ENCODE data around the gene MACROD2. TPM values are rescaled to one million over a fixed set of nuclear protein-coding genes. Genes with fewer than 3 reads are reported as not detected.

Gene MACROD2
- total RNA-seq, 1 experiment from 2014 or later, result 0.12 TPM

DNA sequence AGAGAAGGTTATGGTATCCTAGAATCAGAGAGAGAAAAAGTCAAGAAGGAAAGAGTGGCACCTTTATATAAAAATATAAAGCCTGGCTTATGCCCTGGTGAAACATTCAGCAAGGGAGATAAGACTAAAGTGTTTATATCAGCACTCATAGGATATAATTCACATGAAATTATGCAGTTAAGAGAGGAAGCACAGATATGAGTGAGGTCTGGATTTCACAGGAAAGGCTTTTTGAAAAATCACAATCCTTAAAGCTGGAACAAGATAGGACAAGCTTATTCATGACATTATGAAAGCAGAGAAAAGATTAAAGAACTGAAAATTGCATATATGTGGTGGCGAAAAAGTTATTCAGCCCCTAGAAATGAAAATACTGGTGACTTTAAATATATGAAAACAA is 523.3 kb downstream of the MACROD2 start:
- DNase-seq, result peak in 1 of 2 experiments; percentile 27
- Histone ChIP-seq H3K4me3 (no peak overlapping the region), H3K27ac (peak overlapping the region; percentile 86), H3K9me3 (replicated peaks) (no peaks in the 10 kb centered on the region), H3K27me3 (no peaks in the 10 kb centered on the region), H3K36me3 (no peaks in the 10 kb centered on the region), H3K4me1 (peaks cover 20% of the 10 kb centered on the region)

DNA sequence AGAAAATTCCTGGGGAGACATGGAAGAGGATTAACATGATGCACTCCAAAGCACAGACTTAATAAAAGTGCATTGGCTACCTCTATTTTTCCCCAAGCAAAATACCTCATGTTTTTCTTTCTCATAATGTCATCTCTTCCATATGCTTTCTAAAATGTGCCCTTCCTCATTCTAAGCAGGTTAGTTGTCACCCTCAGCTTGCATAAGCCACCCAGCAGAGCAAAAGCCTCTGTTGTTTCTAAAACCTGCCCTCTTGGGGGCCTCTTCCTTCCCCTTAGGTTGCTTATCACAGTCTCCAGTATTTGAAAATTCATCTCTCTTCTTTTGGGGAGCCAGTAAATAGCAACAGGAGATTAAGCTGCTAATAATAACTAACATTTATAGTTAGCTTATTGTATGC is 525.7 kb downstream of the MACROD2 start:
- H3K4me1 ChIP-seq, result peaks cover 20% of the 10 kb centered on the region

DNA sequence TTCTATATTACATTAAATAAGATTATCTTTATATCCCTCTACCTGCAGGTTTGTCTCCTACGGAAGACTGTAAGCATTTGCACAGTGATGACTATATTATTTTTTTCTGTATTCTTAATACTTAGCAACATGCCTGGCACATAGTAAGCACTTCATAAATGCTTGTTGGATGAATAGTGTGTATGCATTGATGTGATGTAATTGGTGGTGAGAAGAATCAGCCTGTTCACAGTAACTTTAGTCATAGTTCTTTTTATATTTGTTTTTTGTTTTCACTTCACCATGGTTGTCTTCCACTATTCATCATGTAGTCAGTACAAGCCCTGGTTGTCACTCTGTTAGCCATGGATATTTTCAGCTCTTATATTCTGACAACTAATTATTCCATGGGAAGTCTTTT is 526.1 kb downstream of the MACROD2 start:
- no peaks in the 10 kb centered on the region for H3K27me3 ChIP-seq
- no peak overlapping the region for H3K4me3 ChIP-seq
- no peak for DNase-seq

More for the DNA sequence above, 525.7 kb downstream of the MACROD2 start:
- Histone ChIP-seq H3K27ac (no peak overlapping the region), H3K27me3 (no peaks in the 10 kb centered on the region), H3K4me3 (no peak overlapping the region), H3K9me3 (replicated peaks) (no peaks in the 10 kb centered on the region), H3K36me3 (no peaks in the 10 kb centered on the region)
- DNase-seq, result no peak

DNA sequence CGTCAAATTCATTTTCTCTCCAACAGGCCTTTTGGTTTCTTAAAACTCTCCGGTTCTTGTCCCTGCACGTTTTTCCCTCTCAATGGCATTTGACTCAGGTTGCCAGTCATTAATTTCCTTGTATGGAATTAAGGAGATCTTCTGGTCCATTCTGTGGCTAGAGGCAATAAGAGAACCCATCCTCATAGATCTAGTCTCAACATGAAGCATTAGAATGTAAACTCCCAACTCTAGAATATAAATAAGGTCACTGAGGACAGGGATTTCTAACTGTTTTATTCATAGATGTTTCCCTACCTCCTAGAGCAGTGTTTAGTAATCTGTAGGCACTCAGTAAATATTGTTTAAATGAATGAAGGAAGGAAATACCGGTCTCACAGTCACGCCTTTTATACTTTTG is 527.3 kb downstream of the MACROD2 start:
- no peak overlapping the region for H3K4me3 ChIP-seq
- DNase-seq, result no peak
- no peak overlapping the region for H3K27ac ChIP-seq
- no peaks in the 10 kb centered on the region for H3K9me3 ChIP-seq (replicated peaks)
- no peaks in the 10 kb centered on the region for H3K36me3 ChIP-seq
- H3K4me1 ChIP-seq, result peaks cover 20% of the 10 kb centered on the region
- no peaks in the 10 kb centered on the region for H3K27me3 ChIP-seq

More for the DNA sequence above, 526.1 kb downstream of the MACROD2 start:
- Histone ChIP-seq H3K36me3 (no peaks in the 10 kb centered on the region), H3K27ac (no peak overlapping the region), H3K9me3 (replicated peaks) (no peaks in the 10 kb centered on the region), H3K4me1 (peaks cover 20% of the 10 kb centered on the region)

DNA sequence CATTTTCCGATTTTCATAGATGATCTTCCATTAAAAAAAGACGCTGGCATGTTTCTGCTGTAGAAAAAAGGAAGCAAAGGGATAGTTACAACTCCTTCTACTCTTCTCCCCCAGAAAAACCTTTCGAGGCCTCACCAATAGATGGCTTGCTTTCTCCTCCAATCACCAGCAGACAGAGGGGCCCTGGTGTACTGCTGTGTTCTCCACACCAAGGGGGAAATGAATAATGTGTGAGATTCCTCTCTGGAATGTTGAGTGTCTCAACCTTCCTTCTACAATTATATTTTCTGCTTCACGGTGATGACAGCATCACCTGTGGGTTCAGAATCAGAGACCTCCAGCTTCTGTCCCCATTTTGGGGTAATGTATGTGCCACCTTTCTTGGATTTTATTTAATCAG is 527.8 kb downstream of the MACROD2 start:
- H3K27me3 ChIP-seq, result no peaks in the 10 kb centered on the region
- H3K4me1 ChIP-seq, result peaks cover 20% of the 10 kb centered on the region
- H3K4me3 ChIP-seq, result no peak overlapping the region
- no peaks in the 10 kb centered on the region for H3K36me3 ChIP-seq
- no peaks in the 10 kb centered on the region for H3K9me3 ChIP-seq (replicated peaks)
- H3K27ac ChIP-seq, result no peak overlapping the region
- no peak for DNase-seq

DNA sequence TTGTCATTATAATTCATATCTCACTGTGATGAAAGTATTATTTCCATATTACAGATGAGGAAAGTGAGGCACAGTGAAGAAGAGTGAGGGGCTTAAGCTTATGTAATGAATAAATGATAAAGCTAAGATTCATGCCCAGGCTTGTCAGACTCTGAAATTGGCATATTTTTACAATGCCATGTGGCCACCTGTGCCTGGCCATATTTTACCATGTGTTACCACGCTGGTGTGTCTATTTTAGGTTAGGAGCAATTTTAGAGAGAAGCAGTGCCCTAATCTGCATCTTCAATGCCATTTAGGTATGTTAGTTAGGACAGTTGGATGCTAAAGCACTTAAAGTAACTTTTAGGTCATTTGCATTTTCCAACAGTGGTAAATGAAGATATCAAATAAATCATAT is 530.1 kb downstream of the MACROD2 start:
- Histone ChIP-seq H3K36me3 (no peaks in the 10 kb centered on the region), H3K27me3 (no peaks in the 10 kb centered on the region), H3K27ac (no peak overlapping the region), H3K4me3 (no peak overlapping the region), H3K9me3 (replicated peaks) (no peaks in the 10 kb centered on the region), H3K4me1 (no peaks in the 10 kb centered on the region)
- no peak for DNase-seq

DNA sequence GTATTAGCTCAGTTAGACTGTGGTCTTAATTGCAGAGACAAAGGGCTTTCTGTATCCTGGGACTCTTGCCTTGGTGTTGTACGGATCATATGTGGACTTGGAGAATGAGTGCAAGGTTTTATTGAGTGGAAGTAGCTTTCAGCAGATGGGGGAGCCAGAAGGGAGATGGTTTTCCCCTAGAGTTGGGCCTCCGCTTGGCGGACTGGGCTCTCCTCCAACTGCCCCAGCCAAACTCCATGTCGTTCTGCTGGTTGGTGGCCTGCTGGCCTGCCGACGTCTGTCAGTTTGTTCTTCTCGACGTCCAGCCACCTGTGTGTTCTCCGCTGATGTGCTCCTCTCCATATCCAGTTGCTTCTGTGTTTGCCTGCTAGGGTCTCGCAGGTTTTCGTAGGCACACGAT is 531.6 kb downstream of the MACROD2 start:
- Histone ChIP-seq H3K36me3 (no peaks in the 10 kb centered on the region), H3K27me3 (no peaks in the 10 kb centered on the region), H3K9me3 (replicated peaks) (no peaks in the 10 kb centered on the region), H3K4me1 (no peaks in the 10 kb centered on the region), H3K27ac (no peak overlapping the region), H3K4me3 (no peak overlapping the region)
- no peak for DNase-seq

DNA sequence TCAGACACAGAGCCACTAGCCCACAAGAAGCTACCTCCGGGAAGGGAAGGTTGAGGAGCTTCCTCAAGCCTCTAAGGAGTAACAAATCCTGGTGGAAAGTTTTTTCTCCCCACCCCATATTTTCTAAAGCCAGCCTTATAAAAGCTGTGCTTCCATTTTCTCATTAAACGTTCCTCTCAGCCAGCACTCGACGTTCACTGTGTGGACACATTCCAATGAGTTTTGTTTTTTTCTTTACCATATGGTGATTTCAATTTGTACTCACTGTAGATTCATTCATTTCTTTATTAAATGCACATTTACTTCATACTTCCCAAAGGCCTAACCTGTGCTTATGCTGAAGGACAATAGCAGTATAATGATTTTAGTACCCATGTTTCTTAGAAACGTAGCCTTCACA is 536.5 kb downstream of the MACROD2 start:
- Histone ChIP-seq H3K4me1 (no peaks in the 10 kb centered on the region), H3K36me3 (no peaks in the 10 kb centered on the region), H3K27ac (no peak overlapping the region), H3K4me3 (no peak overlapping the region), H3K9me3 (replicated peaks) (no peaks in the 10 kb centered on the region), H3K27me3 (no peaks in the 10 kb centered on the region)
- DNase-seq, result no peak

DNA sequence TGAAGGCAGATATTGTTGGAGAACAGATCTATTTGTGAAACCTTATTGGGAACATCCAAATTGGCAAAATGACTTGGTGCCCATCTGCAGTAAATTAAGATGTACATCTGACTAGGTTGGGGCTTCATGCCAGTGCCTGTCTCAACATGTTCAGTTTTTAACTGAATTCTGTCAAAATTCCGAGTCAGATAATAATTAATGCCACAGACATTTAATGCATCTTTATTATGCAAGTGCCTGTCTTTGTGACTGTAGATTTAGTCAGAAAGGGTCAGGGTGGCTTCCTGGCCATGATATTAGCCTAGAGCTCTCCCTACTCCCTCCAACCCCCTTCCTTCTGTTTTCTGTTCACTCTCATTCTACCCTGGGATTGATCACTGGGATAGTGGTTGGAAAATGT is 541.4 kb downstream of the MACROD2 start:
- Histone ChIP-seq H3K27ac (no peak overlapping the region), H3K4me1 (no peaks in the 10 kb centered on the region), H3K9me3 (replicated peaks) (no peaks in the 10 kb centered on the region), H3K4me3 (no peak overlapping the region), H3K36me3 (no peaks in the 10 kb centered on the region), H3K27me3 (no peaks in the 10 kb centered on the region)
- DNase-seq, result no peak

DNA sequence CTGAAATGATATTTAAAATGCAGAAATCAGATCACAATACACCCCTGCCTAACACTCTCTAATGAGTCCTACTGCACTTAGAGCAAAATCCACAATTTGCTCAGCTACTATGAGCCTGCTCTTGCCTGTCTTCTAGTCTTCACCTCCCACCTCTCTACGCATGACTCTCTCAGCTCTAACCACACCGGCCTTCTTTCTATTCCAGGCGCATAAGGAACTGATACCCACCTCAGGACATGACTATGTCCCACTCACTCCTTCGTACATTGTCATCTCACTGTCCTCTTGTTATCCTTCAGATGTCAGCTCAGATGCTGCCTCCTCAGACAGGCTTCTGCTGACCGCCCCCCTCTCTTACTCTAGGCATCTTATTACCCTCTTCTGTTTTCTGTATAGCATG is 543.1 kb downstream of the MACROD2 start:
- H3K9me3 ChIP-seq (replicated peaks), result no peaks in the 10 kb centered on the region
- no peaks in the 10 kb centered on the region for H3K27me3 ChIP-seq
- DNase-seq, result no peak
- H3K36me3 ChIP-seq, result no peaks in the 10 kb centered on the region
- H3K4me3 ChIP-seq, result no peak overlapping the region
- no peaks in the 10 kb centered on the region for H3K4me1 ChIP-seq
- no peak overlapping the region for H3K27ac ChIP-seq

DNA sequence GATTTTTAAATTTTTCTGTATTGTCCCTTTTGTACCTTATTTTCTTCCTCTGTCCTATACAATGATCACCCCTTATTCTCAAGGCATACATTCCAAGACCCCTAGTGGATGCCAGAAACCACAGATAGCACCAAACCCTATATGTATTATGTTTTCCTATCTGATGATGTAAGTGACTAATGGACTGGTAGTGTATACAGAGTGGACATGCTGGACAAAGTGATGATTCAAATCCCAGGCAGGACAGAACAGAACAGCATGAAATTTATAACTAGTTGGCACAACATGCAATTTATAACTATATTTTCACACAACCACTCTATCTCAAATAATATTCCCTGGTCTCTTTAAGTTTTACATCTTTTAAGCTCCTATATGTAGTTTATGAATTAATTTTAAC is 547.7 kb downstream of the MACROD2 start:
- no peak overlapping the region for H3K27ac ChIP-seq
- H3K4me1 ChIP-seq, result no peaks in the 10 kb centered on the region
- no peak overlapping the region for H3K4me3 ChIP-seq
- DNase-seq, result no peak
- no peaks in the 10 kb centered on the region for H3K9me3 ChIP-seq (replicated peaks)
- H3K36me3 ChIP-seq, result no peaks in the 10 kb centered on the region
- no peaks in the 10 kb centered on the region for H3K27me3 ChIP-seq

DNA sequence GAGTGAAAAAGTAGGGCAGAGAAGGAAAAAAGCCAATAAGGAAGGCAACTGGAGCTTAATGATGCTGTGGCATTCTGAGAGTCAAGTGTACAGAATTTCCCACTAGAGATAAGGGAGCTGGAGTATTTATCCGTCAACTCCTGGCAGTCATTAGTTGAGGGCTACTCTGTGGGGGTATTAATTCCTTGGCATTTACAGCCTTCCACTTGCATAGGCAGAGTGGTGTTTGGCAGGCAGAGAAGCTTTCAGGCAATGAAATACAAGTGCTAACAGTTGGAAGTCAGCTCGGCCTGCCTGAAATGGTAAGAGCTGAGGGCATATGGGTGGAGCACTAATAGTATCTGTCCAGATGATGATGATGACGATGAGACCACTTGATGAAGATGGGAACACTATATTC is 549.4 kb downstream of the MACROD2 start:
- Histone ChIP-seq H3K36me3 (no peaks in the 10 kb centered on the region), H3K9me3 (replicated peaks) (no peaks in the 10 kb centered on the region), H3K4me3 (no peak overlapping the region), H3K27ac (no peak overlapping the region), H3K27me3 (no peaks in the 10 kb centered on the region), H3K4me1 (no peaks in the 10 kb centered on the region)
- DNase-seq, result no peak

DNA sequence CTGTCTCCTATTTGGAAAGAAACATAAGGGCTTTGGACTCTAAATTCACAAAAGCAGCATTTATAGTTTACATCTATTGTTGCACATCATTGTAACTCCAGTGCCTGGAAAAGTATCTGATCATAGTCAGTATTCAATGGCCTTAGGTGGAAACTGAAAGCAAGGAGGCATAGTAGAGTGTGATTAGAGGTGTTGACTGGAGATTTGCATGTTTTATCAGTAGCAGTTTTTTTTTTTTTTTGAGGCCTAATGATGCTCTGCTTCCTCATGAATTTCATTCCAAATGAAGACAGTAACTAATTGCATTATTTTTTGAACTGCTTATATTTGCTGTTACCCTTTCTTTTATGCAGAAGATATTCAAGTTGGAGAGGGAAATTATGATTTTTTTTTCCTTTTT is 555.3 kb downstream of the MACROD2 start:
- Histone ChIP-seq H3K27ac (no peak overlapping the region), H3K9me3 (replicated peaks) (no peaks in the 10 kb centered on the region), H3K4me3 (no peak overlapping the region), H3K4me1 (peaks cover 19% of the 10 kb centered on the region), H3K27me3 (no peaks in the 10 kb centered on the region), H3K36me3 (no peaks in the 10 kb centered on the region)
- no peak for DNase-seq

DNA sequence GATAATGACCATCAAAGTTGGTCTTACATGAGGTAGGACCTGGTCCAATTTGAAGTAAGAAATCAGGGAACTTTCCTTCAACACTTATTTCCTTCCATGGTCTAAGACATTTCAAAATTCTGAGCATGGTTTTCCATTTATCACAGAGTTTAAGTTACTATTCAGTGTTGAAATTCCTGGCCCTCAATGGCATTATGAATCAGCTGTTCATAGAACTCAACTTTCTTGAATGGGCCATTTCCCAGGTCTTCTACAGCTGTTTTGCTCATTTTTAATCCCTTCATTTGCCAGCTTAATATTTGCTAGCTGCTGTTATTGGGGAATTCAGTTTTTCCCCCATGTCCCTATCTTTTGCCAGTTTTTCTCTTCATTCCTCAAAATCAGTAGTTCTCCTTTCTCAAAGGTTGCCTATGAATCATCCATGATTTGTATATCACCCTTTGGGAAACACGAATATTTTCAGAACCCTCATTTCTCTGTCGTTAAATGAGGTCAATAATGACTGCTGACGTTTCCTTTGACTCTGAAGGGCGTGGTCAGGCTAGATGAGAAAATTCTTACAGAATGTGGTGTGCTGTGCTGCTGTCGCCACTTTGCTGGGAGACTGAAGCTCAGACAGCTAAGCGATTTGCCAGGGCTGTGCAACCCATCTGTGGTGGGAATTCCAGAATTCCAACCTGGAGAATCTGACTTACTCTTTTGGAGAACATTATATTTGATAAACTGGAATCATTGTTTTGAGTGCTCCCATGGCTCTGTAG is 558.6 kb downstream of the MACROD2 start:
- no peaks in the 10 kb centered on the region for H3K36me3 ChIP-seq
- H3K4me3 ChIP-seq, result no peak overlapping the region
- H3K27me3 ChIP-seq, result no peaks in the 10 kb centered on the region
- H3K9me3 ChIP-seq (replicated peaks), result no peaks in the 10 kb centered on the region
- DNase-seq, result peak; percentile 54 to 57
- peaks cover 26% of the 10 kb centered on the region for H3K4me1 ChIP-seq
- peak overlapping the region; percentile 54 for H3K27ac ChIP-seq

DNA sequence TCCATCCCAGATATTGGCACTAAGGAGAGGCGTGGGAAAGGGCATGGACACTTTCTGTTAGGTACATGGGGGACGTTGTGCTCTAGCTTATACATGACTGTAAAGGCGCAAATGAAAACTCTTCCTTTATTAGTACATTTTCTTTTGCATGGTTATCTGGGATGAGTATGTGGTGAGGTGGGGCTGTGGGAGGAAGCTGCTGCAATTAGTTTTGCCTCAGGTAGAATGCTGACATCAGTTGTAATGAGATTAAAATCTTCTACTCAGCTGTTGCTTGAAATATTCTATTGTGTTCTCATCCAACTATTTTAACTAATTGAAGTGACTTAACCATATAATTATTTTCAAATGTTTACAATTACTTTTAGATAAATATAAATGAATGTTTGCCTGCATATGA is 560.4 kb downstream of the MACROD2 start:
- H3K4me1 ChIP-seq, result peaks cover 32% of the 10 kb centered on the region
- H3K27me3 ChIP-seq, result no peaks in the 10 kb centered on the region
- no peak overlapping the region for H3K4me3 ChIP-seq
- no peaks in the 10 kb centered on the region for H3K36me3 ChIP-seq
- DNase-seq, result no peak
- H3K9me3 ChIP-seq (replicated peaks), result no peaks in the 10 kb centered on the region
- H3K27ac ChIP-seq, result no peak overlapping the region; the same call in 1 of the 2 replicates

DNA sequence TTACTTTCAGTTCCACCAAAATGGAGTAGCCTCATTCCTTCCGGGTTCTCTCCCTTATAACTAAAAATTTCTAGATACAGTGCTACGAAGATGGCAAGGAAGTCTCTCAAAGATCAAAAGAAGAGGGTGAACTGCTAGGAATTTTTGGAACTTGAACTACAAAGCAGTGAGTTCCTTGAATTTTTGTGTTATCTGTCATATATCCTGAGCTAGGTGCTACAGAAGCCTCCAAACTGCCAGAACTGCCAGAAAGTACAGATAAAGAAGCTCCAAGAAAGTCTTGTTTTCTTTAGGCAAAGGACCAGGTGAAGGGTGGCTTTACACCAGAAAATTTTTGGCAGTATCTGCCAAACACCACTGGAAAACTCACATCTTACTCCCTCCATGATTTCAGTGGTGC is 560.9 kb downstream of the MACROD2 start:
- Histone ChIP-seq H3K27ac (no peak overlapping the region), H3K4me3 (no peak overlapping the region), H3K9me3 (replicated peaks) (no peaks in the 10 kb centered on the region), H3K27me3 (no peaks in the 10 kb centered on the region), H3K36me3 (no peaks in the 10 kb centered on the region), H3K4me1 (peaks cover 32% of the 10 kb centered on the region)
- no peak for DNase-seq
